ENCODE measurements around the gene QPRT. TPM values are rescaled to one million over a fixed set of nuclear protein-coding genes. Genes with fewer than 3 reads are reported as not detected.

The QPRT gene
- total and polyA plus RNA-seq, 2 donors (not counting 1 experiment from before 2014, with no cell fraction given), result 0.06 to 0.22 TPM

DNA sequence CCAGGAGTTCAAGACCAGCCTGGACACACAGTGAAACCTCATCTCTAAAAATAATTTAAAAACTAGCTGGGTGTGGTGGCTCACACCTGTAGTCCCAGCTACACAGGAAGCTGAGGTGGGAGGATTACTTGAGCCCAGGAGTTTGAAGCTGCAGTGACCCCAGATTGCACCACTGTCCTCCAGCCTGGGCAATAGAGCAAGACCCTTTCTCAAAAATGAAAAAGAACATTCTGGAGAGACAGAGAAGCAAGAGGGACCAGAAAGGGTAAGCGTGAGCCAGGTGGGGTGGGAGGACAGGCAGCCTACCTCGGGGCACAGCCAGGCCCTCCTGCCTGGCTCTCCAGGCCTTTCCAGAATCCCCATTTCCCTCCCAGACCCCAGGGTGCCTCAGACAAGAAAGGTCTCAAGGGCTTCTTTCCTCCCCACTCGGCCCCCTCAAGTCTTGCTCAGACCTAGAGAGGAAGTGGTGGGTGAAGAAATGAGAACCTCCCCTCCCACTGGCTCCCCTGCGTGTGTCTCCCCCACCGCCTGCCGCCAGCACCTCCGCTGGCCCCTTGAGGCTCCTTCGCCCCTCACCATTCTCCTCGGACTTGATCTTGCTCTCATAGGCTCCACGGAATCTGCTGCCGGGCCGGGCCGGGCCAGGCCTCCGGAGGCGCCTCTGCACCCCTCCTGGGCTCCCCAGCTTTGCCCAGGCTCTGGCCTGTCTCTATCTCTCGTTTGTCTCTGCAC lies 66.3 kb downstream of the QPRT start:
- intact Hi-C loops (cut with micrococcal nuclease), result loop anchor here (1.0 to 5.0 kb wide), 3 partner anchors 9 to 117 kb away; partner anchors contain the start of gene CDIPT
- Histone ChIP-seq H3K27me3 (replicated peaks in 1 of 4; ENCODE audit: control extremely low read depth in 1 of 4, control insufficient read depth in 3 of 4, insufficient read depth in 4 of 4, low read length in 3 of 4) (no peaks in the 10 kb centered on the region), H3K9ac (ENCODE audit: low read length) (peak overlapping the region; percentile 99), H3K27ac (ENCODE audit: low read length in 2 of 2) (peak overlapping the region; percentile 95), H3K4me3 (ENCODE audit: control extremely low read depth in 1 of 5, extremely low read depth in 1 of 5, insufficient read depth in 1 of 5, low read depth in 2 of 5, low read length in 4 of 5) (peak overlapping the region; percentile 91 to 100 (median 97)), H3K79me2 (ENCODE audit: control insufficient read depth, insufficient read depth, low read length) (peaks cover 66% of the 10 kb centered on the region), H3K36me3 (replicated peaks in 1 of 2; ENCODE audit: control extremely low read depth in 1 of 2, control insufficient read depth in 1 of 2, extremely low read depth in 1 of 2, insufficient read depth in 2 of 2, low read length in 1 of 2) (peaks cover 2 to 54% of the 10 kb centered on the region in 2 experiments), H3K4me1 (ENCODE audit: control insufficient read depth in 2 of 2, insufficient read depth in 2 of 2, low read length in 2 of 2) (peaks cover 49 to 65% of the 10 kb centered on the region in 2 donors), H4K20me1 (ENCODE audit: control insufficient read depth, insufficient read depth, low read length, poor library complexity, severe bottlenecking) (peaks cover 35% of the 10 kb centered on the region), H3K4me2 (replicated peaks; ENCODE audit: low read depth, low read length, poor library complexity, severe bottlenecking) (peak overlapping the region; percentile 81), H2AFZ (ENCODE audit: insufficient read depth, low read depth, low read length, poor library complexity, severe bottlenecking) (peak overlapping the region; percentile 75), H3K9me3 (ENCODE audit: control extremely low read depth in 1 of 3, control insufficient read depth in 2 of 3, insufficient read depth in 1 of 3, low read length in 2 of 3) (peaks cover 0 to 11% (median 0%) of the 10 kb centered on the region in 3 donors)
- under 1% methylated on average over 15 of the region's 16 CpGs for WGBS (ENCODE audit: insufficient coverage)
- Mint-ChIP-seq H3K9me3 (ENCODE audit: insufficient read depth) (no peaks in the 10 kb centered on the region), H3K4me1 (peaks cover 70% of the 10 kb centered on the region), H3K4me3 (peak overlapping the region; percentile 99), H3K27me3 (no peaks in the 10 kb centered on the region), H3K27ac (peak overlapping the region; percentile 99)
- CTCF ChIA-PET, result interaction anchor here (0.6 to 1.3 kb wide), 6 partner anchors 14 to 62 kb away, joined by 3 to 6 read pairs (median 4); no protein-coding TSS in a partner anchor
- POLR2A ChIA-PET, result interaction anchor here (1.0 to 3.0 kb wide), 5 partner anchors 14 to 1372 kb away, joined by 3 to 14 read pairs (median 10); partner anchors contain the start of genes KAT8 and KIF22
- ATAC-seq (ENCODE audit: low read depth) (peak; percentile 65), DNase-seq (peak; percentile 77)
- TF ChIP-seq CTCF (IDR thresholded peaks at IDR 0.05), result no peak

- Histone ChIP-seq H3K27ac (ENCODE audit: low read length in 2 of 2) (peak within 1 kb of the TSS; percentile 95), H3K4me3 (ENCODE audit: control extremely low read depth in 1 of 5, extremely low read depth in 1 of 5, insufficient read depth in 1 of 5, low read depth in 2 of 5, low read length in 4 of 5) (peak within 1 kb of the TSS; percentile 91 to 100 (median 97)), H3K27me3 (replicated peaks in 1 of 4; ENCODE audit: control extremely low read depth in 1 of 4, control insufficient read depth in 3 of 4, insufficient read depth in 4 of 4, low read length in 3 of 4) (no peaks in the 10 kb centered on the region), H3K79me2 (ENCODE audit: control insufficient read depth, insufficient read depth, low read length) (peaks cover 63% of the 10 kb centered on the region), H3K9me3 (ENCODE audit: control extremely low read depth in 1 of 3, control insufficient read depth in 2 of 3, insufficient read depth in 1 of 3, low read length in 2 of 3) (peaks cover 0 to 11% (median 0%) of the 10 kb centered on the region in 3 donors), H2AFZ (ENCODE audit: insufficient read depth, low read depth, low read length, poor library complexity, severe bottlenecking) (peak within 1 kb of the TSS; percentile 75), H3K4me2 (replicated peaks; ENCODE audit: low read depth, low read length, poor library complexity, severe bottlenecking) (peak within 1 kb of the TSS; percentile 81), H3K9ac (ENCODE audit: low read length) (peak within 1 kb of the TSS; percentile 99), H3K4me1 (ENCODE audit: control insufficient read depth in 2 of 2, insufficient read depth in 2 of 2, low read length in 2 of 2) (peaks cover 44 to 59% of the 10 kb centered on the region in 2 donors), H3K36me3 (replicated peaks in 1 of 2; ENCODE audit: control extremely low read depth in 1 of 2, control insufficient read depth in 1 of 2, extremely low read depth in 1 of 2, insufficient read depth in 2 of 2, low read length in 1 of 2) (peaks cover 2 to 49% of the 10 kb centered on the region in 2 experiments), H4K20me1 (ENCODE audit: control insufficient read depth, insufficient read depth, low read length, poor library complexity, severe bottlenecking) (peaks cover 33% of the 10 kb centered on the region)
- TF ChIP-seq CTCF (IDR thresholded peaks at IDR 0.05), result no peak
- no peak for TF ChIP-seq EZH2 (IDR thresholded peaks at IDR 0.05; ENCODE audit: borderline replicate concordance, insufficient read depth, low read depth, low read length, poor library complexity, severe bottlenecking)
- CTCF ChIA-PET, result interaction anchor here (0.8 to 1.4 kb wide), 7 partner anchors 9 to 228 kb away, joined by 3 to 7 read pairs (median 4); partner anchors contain the start of gene TAOK2
- Mint-ChIP-seq H3K4me1 (peaks cover 64% of the 10 kb centered on the region), H3K4me3 (peak within 1 kb of the TSS; percentile 99), H3K27me3 (no peaks in the 10 kb centered on the region), H3K9me3 (ENCODE audit: insufficient read depth) (no peaks in the 10 kb centered on the region), H3K27ac (peak within 1 kb of the TSS; percentile 99)
- POLR2A ChIA-PET, result interaction anchor here (0.6 to 3.0 kb wide), 7 partner anchors 8 to 69 kb away, joined by 3 to 14 read pairs (median 7); partner anchors contain the start of genes KIF22 and MAZ
- peak; percentile 90 for ATAC-seq (ENCODE audit: low read depth)
- intact Hi-C loops (cut with micrococcal nuclease), result loop anchor here (1.0 to 5.0 kb wide), 6 partner anchors 8 to 116 kb away; partner anchors contain the start of genes CDIPT, KIF22 and PAGR1
- WGBS (ENCODE audit: insufficient coverage), result 0% methylated on average over 12 of the region's 12 CpGs
- peak; percentile 93 for DNase-seq
Measured at GRCh38 chr16:29745853-29746345, 66.9 kb downstream of the QPRT start, which contains the start of gene C16orf54. C16orf54 (minus strand) TSS chr16:29745990; CDS start chr16:29744951, 1,039 bp downstream.

All from B cell (primary cell).